ENCODE data around the gene IMP4.
A peak's percentile ranks its signal among the peaks of the same experiment; 100 is the strongest.

Gene IMP4

GRCh38 chr2:130372833-130373807 is 30.4 kb downstream of the IMP4 start:
- H3K4me2 ChIP-seq (ENCODE audit: low read length), result peak overlapping the region; percentile 97
- H3K79me2 ChIP-seq (ENCODE audit: low read length), result peaks cover 58% of the 10 kb centered on the region
- no peaks in the 10 kb centered on the region for H3K27me3 ChIP-seq (ENCODE audit: low read depth, low read length)
- H3K27ac ChIP-seq (ENCODE audit: low read length), result peak overlapping the region; percentile 80
- peaks cover 27% of the 10 kb centered on the region; the same call in 1 of the 2 replicates for H4K20me1 ChIP-seq (ENCODE audit: insufficient read depth, low read length)
- no peaks in the 10 kb centered on the region for H3K9me3 ChIP-seq (ENCODE audit: insufficient read depth, low read length)
- peaks cover 46% of the 10 kb centered on the region for H3K4me1 ChIP-seq (ENCODE audit: low read length)
- H3K36me3 ChIP-seq (replicated peaks; ENCODE audit: low read depth, low read length), result peaks cover 63% of the 10 kb centered on the region
- peak overlapping the region; percentile 96 for H3K4me3 ChIP-seq (ENCODE audit: low read length)
- no peak for TF ChIP-seq EZH2phosphoT487 (IDR thresholded peaks at IDR 0.05; ENCODE audit: low read depth)
- TF ChIP-seq, protein P1, sequence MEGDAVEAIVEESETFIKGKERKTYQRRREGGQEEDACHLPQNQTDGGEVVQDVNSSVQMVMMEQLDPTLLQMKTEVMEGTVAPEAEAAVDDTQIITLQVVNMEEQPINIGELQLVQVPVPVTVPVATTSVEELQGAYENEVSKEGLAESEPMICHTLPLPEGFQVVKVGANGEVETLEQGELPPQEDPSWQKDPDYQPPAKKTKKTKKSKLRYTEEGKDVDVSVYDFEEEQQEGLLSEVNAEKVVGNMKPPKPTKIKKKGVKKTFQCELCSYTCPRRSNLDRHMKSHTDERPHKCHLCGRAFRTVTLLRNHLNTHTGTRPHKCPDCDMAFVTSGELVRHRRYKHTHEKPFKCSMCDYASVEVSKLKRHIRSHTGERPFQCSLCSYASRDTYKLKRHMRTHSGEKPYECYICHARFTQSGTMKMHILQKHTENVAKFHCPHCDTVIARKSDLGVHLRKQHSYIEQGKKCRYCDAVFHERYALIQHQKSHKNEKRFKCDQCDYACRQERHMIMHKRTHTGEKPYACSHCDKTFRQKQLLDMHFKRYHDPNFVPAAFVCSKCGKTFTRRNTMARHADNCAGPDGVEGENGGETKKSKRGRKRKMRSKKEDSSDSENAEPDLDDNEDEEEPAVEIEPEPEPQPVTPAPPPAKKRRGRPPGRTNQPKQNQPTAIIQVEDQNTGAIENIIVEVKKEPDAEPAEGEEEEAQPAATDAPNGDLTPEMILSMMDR (IDR thresholded peaks at IDR 0.05; ENCODE audit: low read depth, low read length), result no peak
- no peak overlapping the region for H2AFZ ChIP-seq (ENCODE audit: low read depth, low read length)
- peak overlapping the region; percentile 99 for H3K9ac ChIP-seq (ENCODE audit: low read length)

- Histone ChIP-seq H3K27me3 (ENCODE audit: low read depth, low read length) (no peaks in the 10 kb centered on the region), H3K79me2 (ENCODE audit: low read length) (peaks cover 66% of the 10 kb centered on the region), H3K36me3 (replicated peaks; ENCODE audit: low read depth, low read length) (peaks cover 67% of the 10 kb centered on the region), H2AFZ (ENCODE audit: low read depth, low read length) (no peak overlapping the region), H3K4me1 (ENCODE audit: low read length) (peaks cover 46% of the 10 kb centered on the region), H3K4me3 (ENCODE audit: low read length) (peak overlapping the region; percentile 96), H3K9ac (ENCODE audit: low read length) (no peak overlapping the region; the same call in 1 of the 2 replicates), H3K27ac (ENCODE audit: low read length) (no peak overlapping the region), H3K9me3 (ENCODE audit: insufficient read depth, low read length) (no peaks in the 10 kb centered on the region), H4K20me1 (ENCODE audit: insufficient read depth, low read length) (peaks cover 29% of the 10 kb centered on the region; the same call in 1 of the 2 replicates), H3K4me2 (ENCODE audit: low read length) (peak overlapping the region; percentile 97)
- no peak for TF ChIP-seq EZH2phosphoT487 (IDR thresholded peaks at IDR 0.05; ENCODE audit: low read depth)
- TF ChIP-seq, protein P1 (IDR thresholded peaks at IDR 0.05; ENCODE audit: low read depth, low read length), result no peak
Observed at GRCh38 chr2:130373808-130374365, 31.2 kb downstream of the IMP4 start.

DNA sequence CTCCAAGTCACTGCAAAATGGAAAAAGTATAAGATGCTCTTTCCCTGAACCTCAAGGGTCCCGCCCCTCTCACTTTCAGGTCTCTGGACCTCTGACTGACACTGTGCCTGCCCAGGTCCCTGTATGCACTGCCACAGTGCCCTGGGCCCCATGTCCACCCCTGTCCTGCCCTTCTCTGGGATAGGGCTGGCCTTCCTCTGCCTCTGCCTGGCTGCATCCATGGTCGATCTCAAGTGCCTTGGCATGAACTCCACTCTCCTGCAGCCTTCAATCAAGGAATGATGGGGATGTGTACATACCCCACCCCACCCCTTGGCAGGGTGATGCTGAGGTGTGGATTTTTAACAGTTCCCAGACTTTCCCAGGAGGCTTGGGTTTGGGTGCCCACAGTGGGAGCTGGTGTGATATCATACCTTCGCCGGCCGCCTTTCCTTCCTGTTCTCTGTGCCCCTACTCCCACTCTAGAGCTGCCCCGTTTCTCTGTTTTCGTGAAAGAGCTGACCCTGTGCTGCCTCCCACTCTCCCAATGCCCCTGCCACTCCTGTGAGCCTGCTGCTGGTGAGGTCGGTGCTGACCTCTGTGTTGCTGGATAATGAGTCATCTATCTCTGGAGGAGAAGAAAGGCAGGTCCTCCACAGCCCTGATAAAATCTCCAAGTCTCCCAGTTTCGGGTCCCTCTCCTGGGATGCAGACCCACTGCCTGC is 32.0 kb downstream of the IMP4 start:
- Histone ChIP-seq H3K36me3 (replicated peaks; ENCODE audit: low read depth, low read length) (peaks cover 71% of the 10 kb centered on the region), H4K20me1 (ENCODE audit: insufficient read depth, low read length) (peaks cover 29% of the 10 kb centered on the region; the same call in 1 of the 2 replicates), H2AFZ (ENCODE audit: low read depth, low read length) (no peak overlapping the region), H3K4me1 (ENCODE audit: low read length) (peaks cover 46% of the 10 kb centered on the region), H3K27me3 (ENCODE audit: low read depth, low read length) (no peaks in the 10 kb centered on the region), H3K4me2 (ENCODE audit: low read length) (no peak overlapping the region), H3K9me3 (ENCODE audit: insufficient read depth, low read length) (no peaks in the 10 kb centered on the region), H3K4me3 (ENCODE audit: low read length) (no peak overlapping the region), H3K79me2 (ENCODE audit: low read length) (peaks cover 67% of the 10 kb centered on the region), H3K9ac (ENCODE audit: low read length) (no peak overlapping the region), H3K27ac (ENCODE audit: low read length) (no peak overlapping the region)
- TF ChIP-seq, protein P1 (IDR thresholded peaks at IDR 0.05; ENCODE audit: low read depth, low read length), result no peak
